ENCODE data around the gene WNT3A.

DNA sequence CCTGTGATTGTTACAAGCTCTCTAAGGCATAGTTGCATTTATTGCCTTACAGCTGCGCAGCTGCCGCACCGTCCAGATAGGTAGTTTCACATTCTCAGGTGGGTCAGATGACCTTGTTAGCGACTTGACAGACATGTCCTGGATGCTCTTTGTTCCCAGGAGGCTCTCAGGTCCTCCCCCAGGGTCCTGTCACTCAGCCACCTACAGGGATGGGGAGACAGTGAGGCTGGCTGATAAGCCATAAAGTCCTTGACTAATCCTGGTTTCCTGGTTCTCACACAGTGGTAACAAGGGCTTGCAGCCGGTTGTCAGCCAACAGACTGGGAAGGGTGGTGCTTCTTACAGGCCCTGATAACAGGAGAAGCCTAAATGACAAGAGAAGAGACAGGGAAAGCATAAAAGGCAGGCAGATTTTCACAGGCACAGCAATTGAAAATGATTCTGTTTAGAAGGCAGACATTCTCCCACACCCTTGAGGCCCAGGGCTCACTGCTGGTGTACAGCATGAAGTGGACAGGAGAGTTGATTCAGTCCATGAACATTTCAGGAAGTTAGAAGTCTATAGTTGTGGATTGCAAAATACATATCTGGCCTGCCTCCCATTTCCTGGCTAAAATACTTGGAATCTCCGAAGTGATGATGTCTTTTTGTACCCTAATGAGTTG is 78.6 kb downstream of the WNT3A start:
- no peak for TF ChIP-seq CTCF (IDR thresholded peaks at IDR 0.05; ENCODE audit: extremely low read depth in 1 of 2, insufficient read depth in 1 of 2, low read depth in 1 of 2, low read length in 2 of 2)
- no peak for TF ChIP-seq EZH2 (IDR thresholded peaks at IDR 0.05; ENCODE audit: borderline replicate concordance, low read depth, low read length, severe bottlenecking)
- TF ChIP-seq POLR2AphosphoS5 (IDR thresholded peaks at IDR 0.05; ENCODE audit: insufficient read depth, low read depth, low read length), result no peak
- TF ChIP-seq, protein P1, sequence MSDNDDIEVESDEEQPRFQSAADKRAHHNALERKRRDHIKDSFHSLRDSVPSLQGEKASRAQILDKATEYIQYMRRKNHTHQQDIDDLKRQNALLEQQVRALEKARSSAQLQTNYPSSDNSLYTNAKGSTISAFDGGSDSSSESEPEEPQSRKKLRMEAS (IDR thresholded peaks at IDR 0.05; ENCODE audit: insufficient read depth, insufficient read length), result no peak
- TF ChIP-seq POLR2A (IDR thresholded peaks at IDR 0.05; ENCODE audit: low read depth, low read length), result peak; percentile 50
- no peak for TF ChIP-seq MYC (IDR thresholded peaks at IDR 0.05; ENCODE audit: low read depth, low read length)
- peak; percentile 44 for TF ChIP-seq GATA2 (IDR thresholded peaks at IDR 0.05; ENCODE audit: insufficient read depth, insufficient read length, low read depth, low read length)
- no peak for TF ChIP-seq FOS (IDR thresholded peaks at IDR 0.05; ENCODE audit: borderline replicate concordance, insufficient read depth, low read length)
- no peak for TF ChIP-seq JUN (IDR thresholded peaks at IDR 0.05; ENCODE audit: borderline replicate concordance, insufficient read depth, insufficient read length, low read depth)

Data from endothelial cell of umbilical vein (primary cell).